ENCODE data around the gene UBA3.
A peak's percentile ranks its signal among the peaks of the same experiment; 100 is the strongest.

Gene UBA3

DNA sequence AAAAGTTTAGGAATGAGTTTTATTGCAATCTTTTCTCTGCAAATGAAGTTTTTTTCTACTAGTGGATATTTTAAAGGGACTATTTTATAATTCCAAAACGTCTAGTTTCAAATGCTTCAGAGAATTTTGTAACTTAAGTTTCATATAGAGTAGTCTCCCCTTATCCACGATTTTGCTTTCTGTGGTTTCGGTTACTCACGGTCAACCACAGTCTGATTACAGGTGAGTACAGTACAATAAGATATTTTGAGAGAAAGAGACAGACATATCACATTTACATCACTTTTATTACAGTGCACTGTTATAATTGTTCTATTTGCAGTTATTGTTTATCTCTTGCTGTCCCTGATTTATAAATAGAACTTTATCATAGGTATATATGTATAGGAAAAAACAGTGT lies 59.3 kb downstream of the UBA3 start:
- Histone ChIP-seq H2BK120ac (ENCODE audit: low read depth, low read length) (no peak overlapping the region), H3K79me1 (replicated peaks; ENCODE audit: low read length, poor library complexity, severe bottlenecking) (peaks cover 6% of the 10 kb centered on the region), H2BK15ac (ENCODE audit: low read depth, poor library complexity, severe bottlenecking) (no peak overlapping the region), H3K4me3 (ENCODE audit: insufficient read depth in 1 of 2, low read depth in 1 of 2, low read length in 2 of 2) (no peak overlapping the region), H3K18ac (ENCODE audit: low read depth in 1 of 2, low read length in 2 of 2) (no peak overlapping the region), H3K9ac (ENCODE audit: low read length) (no peak overlapping the region), H3K9me3 (ENCODE audit: control insufficient read depth, low read length) (no peaks in the 10 kb centered on the region), H3K27me3 (ENCODE audit: control insufficient read depth in 1 of 2, insufficient read depth in 1 of 2, low read length in 2 of 2) (no peaks in the 10 kb centered on the region), H4K8ac (ENCODE audit: low read length) (no peak overlapping the region), H3K14ac (ENCODE audit: low read length in 2 of 2) (no peak overlapping the region), H3K36me3 (ENCODE audit: control insufficient read depth in 1 of 2, insufficient read depth in 2 of 2, low read depth in 1 of 2, low read length in 2 of 2) (peaks cover 6 to 92% of the 10 kb centered on the region in 2 experiments), H3K4me2 (ENCODE audit: low read length, poor library complexity, severe bottlenecking) (no peak overlapping the region), H2BK5ac (ENCODE audit: low read depth, low read length, poor library complexity, severe bottlenecking) (no peak overlapping the region), H2AK5ac (ENCODE audit: low read length, severe bottlenecking) (no peak overlapping the region), H3K4ac (ENCODE audit: low read depth in 1 of 2, low read length in 2 of 2) (no peak overlapping the region), H2AFZ (ENCODE audit: low read depth, low read length) (no peak overlapping the region), H4K91ac (ENCODE audit: low read length) (no peak overlapping the region), H3K4me1 (ENCODE audit: control insufficient read depth, insufficient read depth, low read depth, low read length) (peaks cover 3% of the 10 kb centered on the region), H3K27ac (ENCODE audit: low read length, poor library complexity, severe bottlenecking) (no peak overlapping the region), H2BK12ac (ENCODE audit: low read length in 2 of 2) (no peak overlapping the region), H3K23ac (ENCODE audit: low read length in 2 of 2) (no peak overlapping the region)
- no CpG with 5 or more reads among the region's 4 CpGs for WGBS
- DNase-seq, result no peak

DNA sequence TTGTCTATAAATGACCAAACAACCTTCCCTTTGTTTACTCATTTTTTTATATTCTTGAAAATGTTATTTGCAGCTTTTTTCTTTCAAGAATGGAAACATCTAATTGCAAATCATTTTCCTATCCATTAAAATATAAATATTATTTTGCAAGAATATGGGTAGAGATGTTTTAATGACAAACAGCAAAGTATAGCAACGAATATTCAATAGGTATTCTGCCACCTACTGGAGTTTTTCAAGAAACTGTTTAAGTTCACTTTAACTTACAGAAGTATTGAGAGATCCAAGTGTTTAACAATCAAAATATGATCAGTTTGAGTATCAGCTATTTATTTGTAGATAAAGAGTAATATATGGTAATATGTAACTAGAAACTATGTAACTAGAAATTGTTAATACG lies 59.7 kb downstream of the UBA3 start:
- Histone ChIP-seq H3K27me3 (ENCODE audit: control insufficient read depth in 1 of 2, insufficient read depth in 1 of 2, low read length in 2 of 2) (no peaks in the 10 kb centered on the region), H4K8ac (ENCODE audit: low read length) (no peak overlapping the region), H3K9me3 (ENCODE audit: control insufficient read depth, low read length) (no peaks in the 10 kb centered on the region), H3K4ac (ENCODE audit: low read depth in 1 of 2, low read length in 2 of 2) (no peak overlapping the region), H3K4me3 (ENCODE audit: insufficient read depth in 1 of 2, low read depth in 1 of 2, low read length in 2 of 2) (no peak overlapping the region), H2BK120ac (ENCODE audit: low read depth, low read length) (no peak overlapping the region), H2BK5ac (ENCODE audit: low read depth, low read length, poor library complexity, severe bottlenecking) (no peak overlapping the region), H4K91ac (ENCODE audit: low read length) (no peak overlapping the region), H3K9ac (ENCODE audit: low read length) (no peak overlapping the region), H2AK5ac (ENCODE audit: low read length, severe bottlenecking) (no peak overlapping the region), H3K79me1 (replicated peaks; ENCODE audit: low read length, poor library complexity, severe bottlenecking) (peaks cover 6% of the 10 kb centered on the region), H3K4me2 (ENCODE audit: low read length, poor library complexity, severe bottlenecking) (no peak overlapping the region), H3K18ac (ENCODE audit: low read depth in 1 of 2, low read length in 2 of 2) (no peak overlapping the region), H3K27ac (ENCODE audit: low read length, poor library complexity, severe bottlenecking) (no peak overlapping the region), H3K4me1 (ENCODE audit: control insufficient read depth, insufficient read depth, low read depth, low read length) (peaks cover 3% of the 10 kb centered on the region), H3K14ac (ENCODE audit: low read length in 2 of 2) (no peak overlapping the region), H3K23ac (ENCODE audit: low read length in 2 of 2) (no peak overlapping the region), H2AFZ (ENCODE audit: low read depth, low read length) (no peak overlapping the region), H2BK15ac (ENCODE audit: low read depth, poor library complexity, severe bottlenecking) (no peak overlapping the region), H2BK12ac (ENCODE audit: low read length in 2 of 2) (no peak overlapping the region), H3K36me3 (ENCODE audit: control insufficient read depth in 1 of 2, insufficient read depth in 2 of 2, low read depth in 1 of 2, low read length in 2 of 2) (peaks cover 6 to 90% of the 10 kb centered on the region in 2 experiments)
- peak; percentile 16 for DNase-seq
- no CpG with 5 or more reads among the region's 2 CpGs for WGBS

- H2BK15ac ChIP-seq (ENCODE audit: low read depth, poor library complexity, severe bottlenecking), result no peak overlapping the region
- H4K91ac ChIP-seq (ENCODE audit: low read length), result no peak overlapping the region
- WGBS, result 100% methylated on average over 2 of the region's 2 CpGs
- no peak overlapping the region for H2BK120ac ChIP-seq (ENCODE audit: low read depth, low read length)
- H2AK5ac ChIP-seq (ENCODE audit: low read length, severe bottlenecking), result no peak overlapping the region
- H2AFZ ChIP-seq (ENCODE audit: low read depth, low read length), result no peak overlapping the region
- peaks cover 4% of the 10 kb centered on the region for H3K79me1 ChIP-seq (replicated peaks; ENCODE audit: low read length, poor library complexity, severe bottlenecking)
- no peak overlapping the region for H4K8ac ChIP-seq (ENCODE audit: low read length)
- peaks cover 9% of the 10 kb centered on the region for H3K4me1 ChIP-seq (ENCODE audit: control insufficient read depth, insufficient read depth, low read depth, low read length)
- DNase-seq, result no peak
- peak overlapping the region; percentile 58 for H3K27ac ChIP-seq (ENCODE audit: low read length, poor library complexity, severe bottlenecking)
- H2BK12ac ChIP-seq (ENCODE audit: low read length in 2 of 2), result no peak overlapping the region
- H2BK5ac ChIP-seq (ENCODE audit: low read depth, low read length, poor library complexity, severe bottlenecking), result no peak overlapping the region
- H3K14ac ChIP-seq (ENCODE audit: low read length in 2 of 2), result no peak overlapping the region
- no peak overlapping the region for H3K4ac ChIP-seq (ENCODE audit: low read depth in 1 of 2, low read length in 2 of 2)
- no peaks in the 10 kb centered on the region for H3K9me3 ChIP-seq (ENCODE audit: control insufficient read depth, low read length)
- no peaks in the 10 kb centered on the region for H3K27me3 ChIP-seq (ENCODE audit: control insufficient read depth in 1 of 2, insufficient read depth in 1 of 2, low read length in 2 of 2)
- no peak overlapping the region for H3K4me2 ChIP-seq (ENCODE audit: low read length, poor library complexity, severe bottlenecking)
- H3K36me3 ChIP-seq (ENCODE audit: control insufficient read depth in 1 of 2, insufficient read depth in 2 of 2, low read depth in 1 of 2, low read length in 2 of 2), result peaks cover 3 to 55% of the 10 kb centered on the region in 2 experiments
- no peak overlapping the region for H3K4me3 ChIP-seq (ENCODE audit: insufficient read depth in 1 of 2, low read depth in 1 of 2, low read length in 2 of 2)
- no peak overlapping the region for H3K9ac ChIP-seq (ENCODE audit: low read length)
- H3K18ac ChIP-seq (ENCODE audit: low read depth in 1 of 2, low read length in 2 of 2), result no peak overlapping the region
- H3K23ac ChIP-seq (ENCODE audit: low read length in 2 of 2), result no peak overlapping the region
Observed at GRCh38 chr3:69016901-69017300, 63.3 kb downstream of the UBA3 start.

- DNase-seq, result no peak
- Histone ChIP-seq H2AK5ac (ENCODE audit: low read length, severe bottlenecking) (no peak overlapping the region), H3K4me2 (ENCODE audit: low read length, poor library complexity, severe bottlenecking) (no peak overlapping the region), H3K79me1 (replicated peaks; ENCODE audit: low read length, poor library complexity, severe bottlenecking) (peaks cover 4% of the 10 kb centered on the region), H3K9me3 (ENCODE audit: control insufficient read depth, low read length) (no peaks in the 10 kb centered on the region), H2BK15ac (ENCODE audit: low read depth, poor library complexity, severe bottlenecking) (no peak overlapping the region), H3K4ac (ENCODE audit: low read depth in 1 of 2, low read length in 2 of 2) (no peak overlapping the region), H4K91ac (ENCODE audit: low read length) (no peak overlapping the region), H3K4me3 (ENCODE audit: insufficient read depth in 1 of 2, low read depth in 1 of 2, low read length in 2 of 2) (no peak overlapping the region), H3K9ac (ENCODE audit: low read length) (no peak overlapping the region), H3K23ac (ENCODE audit: low read length in 2 of 2) (no peak overlapping the region), H4K8ac (ENCODE audit: low read length) (no peak overlapping the region), H3K27ac (ENCODE audit: low read length, poor library complexity, severe bottlenecking) (peak overlapping the region; percentile 11), H3K4me1 (ENCODE audit: control insufficient read depth, insufficient read depth, low read depth, low read length) (peaks cover 12% of the 10 kb centered on the region), H2BK5ac (ENCODE audit: low read depth, low read length, poor library complexity, severe bottlenecking) (no peak overlapping the region), H2BK12ac (ENCODE audit: low read length in 2 of 2) (no peak overlapping the region), H2AFZ (ENCODE audit: low read depth, low read length) (no peak overlapping the region), H3K14ac (ENCODE audit: low read length in 2 of 2) (no peak overlapping the region), H3K18ac (ENCODE audit: low read depth in 1 of 2, low read length in 2 of 2) (no peak overlapping the region), H3K27me3 (ENCODE audit: control insufficient read depth in 1 of 2, insufficient read depth in 1 of 2, low read length in 2 of 2) (no peaks in the 10 kb centered on the region), H2BK120ac (ENCODE audit: low read depth, low read length) (no peak overlapping the region), H3K36me3 (ENCODE audit: control insufficient read depth in 1 of 2, insufficient read depth in 2 of 2, low read depth in 1 of 2, low read length in 2 of 2) (peaks cover 0 to 54% of the 10 kb centered on the region in 2 experiments)
- WGBS, result 100% methylated on average over 4 of the region's 4 CpGs
Observed at GRCh38 chr3:69016102-69016501, 64.1 kb downstream of the UBA3 start.
